WTC11 (cell line): ENCODE results near the gene UMODL1.

Experiments used
- AR ChIP-seq: fragments of 250-450 bp; sonication (Bioruptor Pico); IDR thresholded peaks from 2 replicates; pipeline ENCODE4 v1.9.0; 2021; ENCODE audit warnings: mild to moderate bottlenecking
- CTCF ChIP-seq: fragments of 200-600 bp; IDR thresholded peaks from 2 replicates; pipeline ENCODE4 v1.8.0; 2022; ENCODE audit warnings: antibody characterized with exemption
- JUN ChIP-seq: sonication (generic); formaldehyde crosslinking; IDR thresholded peaks from 2 replicates; pipeline ENCODE4 v1.8.0; 2023; ENCODE audit warnings: mild to moderate bottlenecking, missing genetic modification reagents
- SP1 ChIP-seq: sonication (generic); formaldehyde crosslinking; conservative IDR thresholded peaks from 2 replicates; pipeline ENCODE4 v1.8.1; 2022; ENCODE audit warnings: missing genetic modification reagents
- TCF7 ChIP-seq: sonication (generic); formaldehyde crosslinking; IDR thresholded peaks from 2 replicates; pipeline ENCODE4 v1.8.0; 2022; ENCODE audit warnings: mild to moderate bottlenecking, low read depth, missing genetic modification reagents, moderate library complexity
- TEAD1 ChIP-seq: sonication (generic); formaldehyde crosslinking; IDR thresholded peaks from 2 replicates; pipeline ENCODE4 v1.8.0; 2022; ENCODE audit warnings: mild to moderate bottlenecking, missing genetic modification reagents

GRCh38 chr21:42025376-42026081 lies 45.6 kb upstream of the UMODL1 start:
- no peak for TF ChIP-seq AR (CRISPR knock-in tag)
- no peak for TF ChIP-seq CTCF
- TF ChIP-seq SP1 (CRISPR knock-in tag) = no peak
- no peak for TF ChIP-seq TEAD1 (CRISPR knock-in tag)
- TF ChIP-seq TCF7 = no peak
- no peak for TF ChIP-seq JUN
